ENCODE results near the gene ANXA10.
A peak's percentile ranks its signal among the peaks of the same experiment; 100 is the strongest.
"Not testable (repeated sequence)": the region's sequence is repeated elsewhere in the genome, so short reads cannot be mapped to it uniquely, and the experiment has no call there.

The ANXA10 gene, protein sequence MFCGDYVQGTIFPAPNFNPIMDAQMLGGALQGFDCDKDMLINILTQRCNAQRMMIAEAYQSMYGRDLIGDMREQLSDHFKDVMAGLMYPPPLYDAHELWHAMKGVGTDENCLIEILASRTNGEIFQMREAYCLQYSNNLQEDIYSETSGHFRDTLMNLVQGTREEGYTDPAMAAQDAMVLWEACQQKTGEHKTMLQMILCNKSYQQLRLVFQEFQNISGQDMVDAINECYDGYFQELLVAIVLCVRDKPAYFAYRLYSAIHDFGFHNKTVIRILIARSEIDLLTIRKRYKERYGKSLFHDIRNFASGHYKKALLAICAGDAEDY

DNA sequence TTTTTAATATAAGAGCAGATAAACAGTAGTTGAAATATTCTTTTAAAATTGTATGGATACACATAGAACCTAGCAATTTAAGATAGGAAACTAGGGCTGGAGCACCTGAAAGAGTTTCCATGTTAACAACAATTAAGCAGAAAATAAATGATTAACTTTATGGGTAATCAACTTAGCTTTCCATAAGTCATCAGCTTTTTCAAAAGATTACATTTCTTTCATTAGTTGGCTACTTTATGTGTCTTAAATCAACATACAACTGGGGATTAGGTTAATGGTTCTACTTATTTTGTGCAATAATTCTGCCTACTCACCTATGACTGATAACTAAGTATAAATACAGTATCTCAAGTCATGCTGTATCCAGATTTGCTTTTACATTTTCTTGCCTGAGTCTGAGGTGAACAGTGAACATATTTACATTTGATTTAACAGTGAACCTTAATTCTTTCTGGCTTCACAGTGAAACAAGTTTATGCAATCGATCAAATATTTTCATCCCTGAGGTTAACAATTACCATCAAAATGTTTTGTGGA is at the start of gene ANXA10:
TSS of gene ANXA10 (plus strand) at position 362 of the 537 bp plus-strand sequence. CDS start at position 526, 164 bp downstream.
- no peak for DNase-seq (ENCODE audit: low read depth)

DNA sequence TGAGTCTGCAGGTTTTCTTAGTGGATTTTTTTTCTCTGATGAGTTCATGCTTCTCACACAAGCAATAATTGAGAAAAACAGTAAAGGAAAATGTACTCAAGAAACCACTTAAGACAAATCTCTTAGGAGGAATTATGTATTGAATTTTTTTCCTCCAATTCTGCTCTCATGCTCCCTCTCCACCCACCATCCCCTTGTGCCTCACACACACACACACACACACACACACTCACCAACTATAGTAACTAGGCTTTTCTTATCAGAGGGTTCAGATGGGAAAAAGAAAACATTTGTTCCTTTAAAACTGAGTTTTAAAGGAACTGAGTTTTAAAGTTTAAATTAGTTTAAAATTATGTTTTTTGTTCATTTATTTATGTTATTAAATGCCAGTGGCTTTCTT is 47.0 kb upstream of the ANXA10 start:
- DNase-seq (ENCODE audit: low read depth), result no peak

DNA sequence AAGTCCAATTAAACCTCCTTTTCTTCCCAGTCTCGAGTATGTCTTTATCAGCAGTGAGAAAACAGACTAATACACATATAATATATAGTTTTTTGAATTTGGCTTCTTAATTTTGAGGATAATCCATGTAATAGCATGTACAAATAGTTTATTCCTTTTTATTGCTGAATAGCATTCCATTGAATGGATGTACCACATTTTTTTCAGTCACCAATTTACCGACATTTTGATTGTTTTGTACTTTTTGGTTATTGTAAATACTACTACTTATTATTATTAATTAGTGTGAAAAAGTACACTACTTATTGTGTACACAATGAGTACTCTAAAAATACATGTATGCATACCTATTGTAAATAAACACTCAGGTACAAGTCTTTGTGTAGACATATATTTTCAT is 42.3 kb upstream of the ANXA10 start:
- no peak for DNase-seq (ENCODE audit: low read depth)

DNA sequence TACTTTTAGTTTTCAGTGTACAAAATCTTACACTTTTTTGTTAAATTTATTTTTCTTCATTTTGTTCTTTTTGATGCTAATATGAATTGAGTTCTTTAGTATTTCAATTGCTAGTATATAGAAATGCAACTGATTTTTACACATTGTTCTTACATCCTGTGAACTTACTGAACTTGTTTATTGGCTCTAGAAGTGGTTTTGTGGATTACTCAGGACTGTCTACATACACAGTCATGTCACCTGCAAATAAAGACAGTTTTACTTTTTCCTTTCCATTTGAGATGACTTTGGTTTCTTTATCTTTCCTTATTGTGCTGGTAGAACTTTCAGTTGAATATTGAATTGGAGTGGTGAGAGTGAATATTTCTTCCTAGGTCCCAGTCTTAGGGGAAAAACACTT is 40.8 kb upstream of the ANXA10 start:
- no peak for DNase-seq (ENCODE audit: low read depth)

DNA sequence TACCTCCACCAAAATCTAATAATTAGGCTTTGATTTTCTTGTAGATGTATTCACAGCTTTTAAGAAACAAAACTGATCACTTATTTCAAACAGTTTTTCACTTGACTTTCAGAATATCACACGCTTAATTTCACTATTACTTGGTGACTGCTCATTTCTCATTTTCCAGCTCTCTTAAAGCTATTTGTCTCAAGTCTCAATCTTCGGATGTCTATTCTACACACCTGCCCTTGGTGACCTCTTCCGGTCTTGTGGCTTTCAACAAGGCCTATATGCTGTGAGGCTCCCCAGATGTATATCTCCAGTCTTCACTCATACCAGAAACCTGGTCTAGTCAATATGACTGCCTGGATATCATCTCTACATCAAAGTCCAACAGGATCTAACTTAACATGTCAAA is 34.9 kb upstream of the ANXA10 start:
- DNase-seq (ENCODE audit: low read depth), result no peak

DNA sequence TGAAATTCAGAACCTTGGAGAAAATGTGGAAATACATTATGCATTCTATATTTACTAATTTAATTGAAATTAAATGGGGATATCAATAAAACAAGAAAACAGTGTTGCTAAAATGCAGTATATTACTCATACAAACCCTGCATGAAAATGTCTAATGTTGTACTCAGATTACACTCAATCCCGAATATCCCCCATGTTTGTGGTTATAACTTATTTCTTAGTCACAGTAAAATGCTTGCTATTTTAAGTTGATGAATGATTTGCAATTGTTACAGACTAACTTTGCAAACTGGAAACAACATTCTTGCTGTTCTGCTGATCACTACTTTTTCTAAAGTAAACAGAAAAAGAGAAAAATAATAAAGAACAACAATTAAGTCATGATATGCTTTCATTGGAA is 33.1 kb upstream of the ANXA10 start:
- no peak for DNase-seq (ENCODE audit: low read depth)

DNA sequence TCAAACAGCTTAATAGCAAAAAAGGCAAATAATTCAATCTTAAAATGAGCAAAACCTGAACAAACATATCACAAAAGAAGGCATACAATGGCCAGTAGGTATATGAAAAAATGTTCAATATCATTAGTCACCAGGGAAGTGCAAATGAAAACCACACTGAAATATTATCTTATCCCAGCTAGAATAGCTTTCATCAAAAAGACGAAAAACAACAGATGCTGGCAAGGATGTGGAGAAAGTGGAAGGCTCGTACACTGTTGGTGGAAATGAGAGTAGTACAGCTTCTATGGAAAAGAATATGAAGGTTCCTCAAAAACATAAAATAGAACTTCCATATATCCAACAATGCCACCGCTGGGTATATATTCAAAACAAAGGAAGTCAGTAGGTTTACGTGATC is 29.3 kb upstream of the ANXA10 start:
- DNase-seq (ENCODE audit: low read depth), result no peak

DNA sequence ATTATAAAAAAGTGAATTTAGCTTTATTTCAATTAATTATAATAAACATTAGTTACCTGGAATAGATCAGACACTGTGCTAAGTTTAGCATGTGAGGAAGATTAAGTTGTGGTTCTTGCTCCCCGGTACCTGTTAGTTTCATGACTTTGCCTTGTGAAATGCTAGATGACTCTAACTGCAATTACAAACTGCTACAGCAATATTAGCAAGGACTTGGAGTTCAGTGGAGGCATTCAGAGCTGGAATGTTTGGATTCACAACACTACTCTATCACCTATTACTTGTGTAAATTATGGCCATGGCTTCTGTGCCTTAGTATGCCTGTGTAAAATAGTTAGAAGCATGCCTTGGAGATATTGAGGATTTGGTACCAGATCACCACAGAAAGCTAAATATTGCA is 21.4 kb upstream of the ANXA10 start:
- DNase-seq (ENCODE audit: low read depth), result no peak

DNA sequence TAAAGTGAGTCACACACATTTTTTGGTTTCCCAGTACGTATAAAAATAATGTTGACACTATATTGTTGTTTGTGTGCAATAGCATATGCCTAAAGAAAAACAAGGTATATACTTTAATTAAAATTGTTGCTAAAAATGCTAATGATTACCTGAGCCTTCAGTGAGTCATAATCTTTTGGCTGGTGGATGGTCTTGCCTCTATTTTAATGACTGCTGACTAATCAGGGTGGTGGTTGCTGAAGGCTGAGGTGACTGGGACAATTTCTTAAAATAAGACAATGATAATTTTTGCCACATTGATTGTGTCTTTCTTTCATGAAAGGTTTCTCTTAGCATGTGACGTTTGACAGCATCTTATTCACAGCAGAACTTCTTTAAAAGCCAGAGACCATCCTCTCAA is 21.0 kb upstream of the ANXA10 start:
- DNase-seq (ENCODE audit: low read depth), result no peak

DNA sequence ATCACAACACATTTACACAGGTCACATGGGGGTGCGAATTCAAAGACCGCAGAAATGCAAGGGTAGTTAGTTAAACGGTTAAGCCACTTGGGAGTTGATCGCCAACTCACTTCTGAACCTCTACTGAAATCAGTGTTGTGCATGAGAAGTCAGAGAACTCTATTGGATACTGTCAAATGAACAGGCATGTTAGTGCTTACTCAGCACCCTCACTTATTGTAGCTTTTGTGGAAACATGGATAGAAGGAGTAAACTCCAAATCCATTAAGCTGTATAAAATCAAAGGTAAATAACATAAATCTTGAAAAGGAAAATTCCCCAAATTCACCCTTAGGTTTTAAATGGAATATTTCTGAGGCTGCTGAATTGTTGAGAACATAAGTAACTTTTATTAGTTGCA is 17.5 kb upstream of the ANXA10 start:
- DNase-seq (ENCODE audit: low read depth), result no peak

DNA sequence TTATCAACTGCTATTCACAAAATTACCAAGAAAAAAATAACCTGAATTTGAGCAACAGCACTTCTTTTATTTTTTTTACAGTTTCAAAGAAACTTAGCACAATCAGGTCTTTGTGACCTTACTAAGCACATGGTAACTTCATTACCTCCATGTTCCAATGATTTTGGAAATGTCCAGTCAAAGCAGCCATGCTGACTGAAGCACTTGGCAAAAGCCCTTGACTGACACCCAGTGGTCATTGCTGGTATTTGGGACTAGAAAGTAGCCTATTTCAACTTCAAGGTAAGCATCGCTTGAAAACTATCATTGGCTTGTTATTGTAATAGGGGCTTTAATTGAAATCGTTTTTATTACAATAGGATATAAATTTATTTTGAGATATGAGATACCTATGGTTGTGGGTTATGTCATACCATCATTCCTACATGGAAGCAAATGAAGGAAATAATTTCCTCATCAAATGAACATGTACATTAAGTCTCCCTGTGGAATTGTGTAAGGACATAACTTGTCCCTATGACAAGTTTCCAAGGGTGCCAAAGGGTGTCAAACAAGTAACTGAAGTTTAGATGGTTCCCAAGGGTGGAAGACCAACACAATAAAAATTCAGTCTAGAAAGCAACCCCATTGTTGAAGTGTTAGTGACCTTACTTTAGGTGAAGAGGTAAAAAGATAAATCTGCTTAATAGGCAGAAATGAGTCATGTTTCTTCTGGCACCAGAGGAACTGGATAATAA is 15.2 kb upstream of the ANXA10 start:
- peak; percentile 10 for DNase-seq (ENCODE audit: low read depth)

DNA sequence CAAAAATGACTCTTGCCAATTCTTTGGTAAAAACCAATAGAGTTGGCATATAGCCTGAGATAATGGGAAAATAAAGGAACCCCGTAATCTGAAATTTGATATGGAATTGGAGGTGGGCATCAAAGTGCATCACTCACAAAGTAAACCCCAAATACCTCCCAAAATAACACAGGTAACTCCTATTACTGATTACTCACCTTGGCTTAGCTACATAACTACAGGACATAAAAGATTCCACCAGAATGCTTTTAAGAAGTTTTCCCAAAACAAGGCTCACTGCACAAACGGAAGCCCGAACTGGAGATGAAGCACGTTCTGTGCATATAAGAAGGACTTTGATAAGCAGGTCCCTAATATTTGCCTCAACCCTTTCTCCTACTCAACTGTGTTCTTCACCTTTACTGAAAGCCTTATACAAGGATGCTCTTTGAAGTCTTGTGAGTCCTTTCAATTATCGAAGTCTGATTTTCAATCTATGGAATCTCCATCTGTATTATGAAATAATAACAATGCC is 14.6 kb upstream of the ANXA10 start:
- no peak for DNase-seq (ENCODE audit: low read depth)

DNA sequence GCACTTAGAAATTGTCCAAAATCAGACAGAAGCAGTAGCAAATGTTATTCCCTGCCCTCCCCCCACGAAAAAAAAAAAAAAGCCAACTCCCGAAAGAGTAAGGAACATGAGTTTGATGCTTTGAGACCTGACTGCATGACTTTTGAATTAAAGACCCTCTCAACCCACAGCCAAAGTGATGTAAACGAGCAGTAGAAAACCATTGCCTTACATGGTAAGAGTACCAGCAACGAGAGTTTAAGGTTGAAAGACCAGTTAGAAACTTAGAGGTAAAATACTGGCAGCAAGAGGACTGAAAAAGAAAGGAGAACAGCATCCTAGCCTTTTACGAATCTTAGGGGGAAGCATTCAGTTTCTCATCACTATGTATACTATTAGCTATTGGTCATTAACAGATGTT is 10.0 kb upstream of the ANXA10 start:
- DNase-seq (ENCODE audit: low read depth), result no peak

DNA sequence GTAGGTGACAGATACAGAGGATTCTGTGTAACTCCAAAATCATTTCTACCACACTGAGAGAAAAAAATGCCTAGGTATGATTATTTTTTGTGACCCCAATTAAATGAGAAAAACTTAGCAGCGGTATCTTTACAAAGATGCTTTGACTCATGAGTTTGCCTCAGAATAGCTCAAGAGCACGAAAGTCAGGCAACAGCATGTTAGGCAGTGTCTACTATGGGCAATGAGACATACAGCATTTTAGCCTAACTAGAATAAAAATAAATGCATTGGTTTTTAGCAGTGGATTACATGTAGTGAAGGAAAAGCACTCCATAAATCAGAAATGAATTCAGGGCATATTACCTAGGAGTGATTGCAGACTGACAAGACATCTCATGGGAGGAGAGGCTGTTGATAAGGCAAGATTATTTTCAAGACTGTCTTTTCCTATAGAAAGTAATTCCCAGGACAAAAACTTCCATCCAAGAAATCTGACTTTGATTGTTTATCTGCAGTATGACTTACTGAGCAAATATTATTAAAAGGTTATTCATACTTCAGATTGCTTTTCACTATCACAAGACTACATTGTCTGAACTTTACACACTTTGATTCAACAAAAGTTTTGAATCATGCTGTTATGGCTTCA is 3.6 kb downstream of the ANXA10 start:
- DNase-seq (ENCODE audit: low read depth), result no peak

DNA sequence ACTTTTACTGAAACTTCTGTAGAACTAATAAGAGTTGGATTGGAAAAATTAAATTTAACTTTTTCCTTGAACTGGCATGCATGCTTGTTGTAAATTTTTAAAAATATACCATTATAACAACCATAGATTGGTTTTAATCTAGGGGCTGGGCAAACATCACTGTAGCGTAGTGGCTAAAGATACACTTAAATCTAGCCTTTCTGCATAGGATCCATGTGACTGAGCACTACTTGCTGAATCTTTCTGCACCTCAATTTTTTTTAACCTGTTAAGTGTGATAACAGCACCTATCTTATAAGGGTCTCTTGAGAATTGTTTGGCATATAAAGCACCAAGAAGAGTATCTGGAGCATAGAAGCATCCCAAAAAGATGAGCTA is 4.1 kb downstream of the ANXA10 start:
- no peak for DNase-seq (ENCODE audit: low read depth)

DNA sequence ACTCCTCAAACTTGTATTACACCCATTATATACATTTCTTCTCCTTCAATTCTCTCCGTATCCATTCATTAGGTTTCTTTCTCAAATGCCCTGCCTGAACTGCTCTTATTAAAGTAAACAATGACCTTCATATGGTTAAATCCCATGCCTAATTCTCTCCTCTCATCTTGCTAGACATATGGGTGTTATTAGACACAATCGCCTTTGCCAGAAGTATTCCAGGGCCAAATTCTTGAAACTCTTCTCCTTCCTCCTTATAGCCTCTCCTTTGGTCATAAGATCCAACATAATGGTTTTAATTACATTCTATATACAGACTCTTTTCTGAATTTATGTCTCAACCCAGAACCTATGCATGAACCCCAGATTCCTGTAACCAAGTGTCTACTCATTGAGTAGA is 4.8 kb downstream of the ANXA10 start:
- DNase-seq (ENCODE audit: low read depth), result no peak

DNA sequence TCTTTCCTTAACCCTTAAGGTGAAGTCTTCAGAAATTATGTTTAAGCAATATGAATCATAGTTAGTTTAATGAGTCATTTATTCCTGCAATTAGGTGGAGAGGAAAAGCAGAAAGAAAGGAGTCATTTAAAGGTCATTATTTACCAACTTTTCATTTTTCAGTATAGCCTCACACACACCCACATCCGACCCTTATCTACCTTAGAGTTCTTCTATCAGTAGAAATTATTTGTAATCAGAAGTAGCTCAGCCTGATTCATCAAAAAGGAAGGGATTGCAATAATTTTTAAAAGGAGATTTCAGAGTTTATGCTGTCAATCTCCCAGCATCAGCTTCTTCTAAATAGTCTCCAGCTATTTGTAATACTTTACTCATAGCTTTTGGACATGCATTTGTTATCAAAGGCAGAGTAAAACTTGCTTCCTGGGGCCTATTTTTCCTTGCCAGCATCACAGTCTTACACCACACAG is 5.9 kb downstream of the ANXA10 start:
- DNase-seq (ENCODE audit: low read depth), result no peak

DNA sequence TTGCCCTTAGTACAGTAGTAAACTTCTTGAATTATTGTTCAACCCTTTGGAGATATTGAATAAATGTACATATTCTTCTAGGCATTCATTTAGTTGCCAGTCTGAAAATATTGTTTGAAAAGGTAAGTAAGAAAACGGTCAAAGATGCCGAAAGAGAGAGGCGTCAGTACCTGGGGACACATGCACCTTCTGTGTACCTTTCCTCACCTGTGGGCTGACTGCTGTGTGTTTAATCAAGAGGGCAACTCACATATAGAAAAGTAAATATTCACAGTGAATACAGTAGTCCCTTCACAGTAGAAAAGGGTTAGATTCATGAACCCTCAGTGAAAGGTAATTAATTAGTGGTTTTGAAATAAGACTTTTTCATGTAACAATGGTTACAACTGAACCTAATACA is 6.9 kb downstream of the ANXA10 start:
- DNase-seq (ENCODE audit: low read depth), result no peak

DNA sequence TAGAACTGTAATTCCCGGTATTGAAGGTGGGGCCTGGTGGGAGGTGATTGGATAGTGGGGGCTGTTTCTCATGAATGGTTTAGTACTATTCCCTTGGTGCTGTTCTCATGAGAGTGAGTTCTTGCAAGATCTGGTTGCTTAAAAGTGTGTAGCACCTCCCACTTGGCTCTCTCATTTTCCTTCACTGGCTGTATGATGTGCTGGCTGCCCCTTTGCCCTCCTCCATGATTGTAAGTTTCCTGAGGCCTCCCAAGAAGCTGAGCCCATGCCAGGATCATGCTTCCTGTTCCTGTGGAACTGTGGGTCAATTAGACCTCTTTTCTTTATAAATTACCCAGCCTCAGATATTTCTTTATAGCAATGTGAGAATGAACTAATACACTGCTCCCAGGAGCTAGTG is 8.7 kb downstream of the ANXA10 start:
- DNase-seq (ENCODE audit: low read depth), result no peak

DNA sequence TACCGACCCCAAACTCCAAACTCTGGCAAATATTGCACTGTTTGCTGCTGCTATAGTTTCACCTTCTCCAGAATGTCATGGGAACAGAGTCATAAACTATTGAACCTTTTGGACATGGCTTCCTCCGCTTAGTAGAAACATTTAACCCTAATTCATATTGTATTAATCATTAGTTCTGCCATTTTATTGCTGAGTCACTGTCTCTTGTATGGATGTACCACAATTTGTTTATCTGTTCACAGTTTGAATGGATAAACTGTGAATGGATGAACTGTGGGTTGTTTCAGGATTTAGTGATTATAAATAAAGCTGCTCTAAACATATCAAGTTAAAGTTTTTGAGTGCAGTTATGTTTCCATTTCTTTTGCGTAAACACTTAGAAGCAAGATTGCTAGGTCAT is 10.1 kb downstream of the ANXA10 start:
- no peak for DNase-seq (ENCODE audit: low read depth)

DNA sequence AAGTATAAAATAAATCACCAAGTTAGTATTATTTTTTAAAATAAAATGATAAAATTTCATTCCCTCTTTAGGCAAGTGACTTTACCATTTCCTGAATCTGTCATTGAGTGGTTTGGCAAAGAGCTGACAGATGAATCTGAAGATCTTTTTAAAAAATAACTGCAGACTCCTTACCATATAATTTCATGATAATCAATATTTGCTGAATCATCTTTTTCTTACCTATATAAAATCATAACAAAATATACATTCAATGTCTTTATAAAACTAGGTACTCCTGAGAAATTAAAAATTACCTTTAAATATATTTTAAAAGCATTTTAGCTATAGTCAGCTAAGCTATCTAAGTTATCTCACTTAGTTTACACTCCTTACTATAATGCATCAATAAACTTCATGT is 17.2 kb downstream of the ANXA10 start:
- DNase-seq (ENCODE audit: low read depth), result no peak

DNA sequence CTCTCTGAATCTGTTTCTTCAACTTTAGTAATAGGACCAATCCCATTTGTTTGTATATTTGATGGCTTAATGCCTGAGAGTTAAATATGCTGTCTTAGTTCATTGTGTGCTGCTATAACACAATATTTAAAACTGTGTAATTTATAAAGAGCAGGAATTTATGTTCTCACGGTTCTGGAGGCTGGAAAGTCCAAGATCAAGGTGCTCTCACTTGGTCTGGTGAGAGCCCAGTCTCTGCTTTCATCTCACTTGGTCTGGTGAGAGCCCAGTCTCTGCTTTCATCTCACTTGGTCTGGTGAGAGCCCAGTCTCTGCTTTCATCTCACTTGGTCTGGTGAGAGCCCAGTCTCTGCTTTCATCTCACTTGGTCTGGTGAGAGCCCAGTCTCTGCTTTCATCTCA is 20.7 kb downstream of the ANXA10 start:
- DNase-seq (ENCODE audit: low read depth), result not testable (repeated sequence)
